GM13977 (cell line): ENCODE data around the gene FRMD4A.

Experiments used
- DNase-seq: peaks from one replicate; pipeline ENCODE4 v3.0.0; 2012; ENCODE audit warnings: low spot score
- in situ Hi-C: fragments of 300-500 bp; cut with MboI; formaldehyde crosslinking; loops from one replicate; pipeline ENCODE4 v1.12.0; 2022; ENCODE audit warnings: low sequenced_read_pairs, low pct_unique_long_range_greater_than_20kb, mixed read lengths, inconsistent platforms; ENCODE audit not compliant: unreplicated experiment
- TF ChIP-seq, protein P1 (sequence below): IDR thresholded peaks from 2 replicates; pipeline ENCODE4 v1.5.1; 2012; ENCODE audit warnings: mild to moderate bottlenecking, control low read depth; ENCODE audit not compliant: insufficient read depth; ENCODE audit errors: extremely low read depth, missing control alignments

Gene FRMD4A

DNA sequence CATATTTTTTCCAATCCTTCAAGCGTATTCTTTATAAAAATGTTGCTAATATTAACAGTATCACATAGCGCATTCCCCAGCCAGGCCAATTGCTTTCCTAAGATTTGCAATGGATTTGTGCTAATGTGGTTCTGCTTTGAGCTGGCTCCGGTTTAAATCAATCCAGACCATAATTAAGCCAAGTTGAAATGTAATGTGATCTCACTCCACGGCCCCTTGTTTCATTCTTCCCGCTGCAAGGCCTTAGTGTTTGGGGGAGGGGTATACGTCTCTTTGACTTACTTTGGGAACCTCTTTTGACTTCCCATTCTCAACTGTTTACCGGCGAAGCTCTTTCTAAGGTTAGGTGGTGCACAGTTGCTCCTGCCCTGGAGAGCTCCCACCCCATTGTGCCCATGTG is 657.6 kb downstream of the FRMD4A start:
- DNase-seq = no peak
- TF ChIP-seq, protein P1, sequence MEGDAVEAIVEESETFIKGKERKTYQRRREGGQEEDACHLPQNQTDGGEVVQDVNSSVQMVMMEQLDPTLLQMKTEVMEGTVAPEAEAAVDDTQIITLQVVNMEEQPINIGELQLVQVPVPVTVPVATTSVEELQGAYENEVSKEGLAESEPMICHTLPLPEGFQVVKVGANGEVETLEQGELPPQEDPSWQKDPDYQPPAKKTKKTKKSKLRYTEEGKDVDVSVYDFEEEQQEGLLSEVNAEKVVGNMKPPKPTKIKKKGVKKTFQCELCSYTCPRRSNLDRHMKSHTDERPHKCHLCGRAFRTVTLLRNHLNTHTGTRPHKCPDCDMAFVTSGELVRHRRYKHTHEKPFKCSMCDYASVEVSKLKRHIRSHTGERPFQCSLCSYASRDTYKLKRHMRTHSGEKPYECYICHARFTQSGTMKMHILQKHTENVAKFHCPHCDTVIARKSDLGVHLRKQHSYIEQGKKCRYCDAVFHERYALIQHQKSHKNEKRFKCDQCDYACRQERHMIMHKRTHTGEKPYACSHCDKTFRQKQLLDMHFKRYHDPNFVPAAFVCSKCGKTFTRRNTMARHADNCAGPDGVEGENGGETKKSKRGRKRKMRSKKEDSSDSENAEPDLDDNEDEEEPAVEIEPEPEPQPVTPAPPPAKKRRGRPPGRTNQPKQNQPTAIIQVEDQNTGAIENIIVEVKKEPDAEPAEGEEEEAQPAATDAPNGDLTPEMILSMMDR = no peak
- in situ Hi-C loops = no loop called here

DNA sequence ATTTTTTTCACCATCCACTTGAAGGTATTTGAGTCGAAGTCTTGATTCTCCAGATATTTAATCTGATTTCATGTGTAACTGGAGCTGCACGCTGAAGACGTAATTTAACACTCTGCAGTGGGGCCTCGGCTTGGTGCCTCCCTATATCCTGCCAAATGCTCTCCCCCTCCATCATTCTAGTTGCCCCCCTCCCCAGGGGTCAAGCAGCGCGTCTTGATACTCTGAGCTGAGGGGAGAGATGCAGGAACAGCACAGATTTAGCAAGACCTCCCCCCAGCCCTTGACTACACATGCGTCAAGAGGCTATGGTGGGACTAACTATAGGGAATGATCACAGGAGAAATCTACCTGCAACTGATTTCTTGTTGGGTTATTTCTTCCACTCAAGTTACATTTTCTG is 658.2 kb downstream of the FRMD4A start:
- DNase-seq = no peak
- in situ Hi-C loops = no loop called here

DNA sequence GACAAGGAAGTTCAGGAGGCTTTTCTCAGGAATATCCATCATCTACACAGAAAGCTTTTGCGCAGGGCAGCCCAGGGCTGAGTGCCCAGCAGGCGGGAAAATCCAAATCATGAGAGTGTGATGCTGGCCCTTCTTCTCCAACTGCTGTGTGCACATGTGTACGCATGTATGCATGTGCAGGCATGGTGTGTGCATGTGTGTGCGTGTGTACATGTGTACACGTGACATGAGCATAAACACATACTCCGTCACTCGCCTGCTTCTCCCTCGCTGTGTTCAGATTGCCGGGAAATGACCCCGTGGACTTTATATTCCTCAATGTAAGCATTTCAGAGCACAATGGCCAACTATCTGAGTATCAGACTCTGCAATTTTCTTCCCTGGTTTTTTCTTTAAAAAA is 658.8 kb downstream of the FRMD4A start:
- in situ Hi-C loops = no loop called here
- TF ChIP-seq, protein P1 = no peak
- DNase-seq = no peak

More for the DNA sequence above, 658.2 kb downstream of the FRMD4A start:
- TF ChIP-seq, protein P1 = no peak

DNA sequence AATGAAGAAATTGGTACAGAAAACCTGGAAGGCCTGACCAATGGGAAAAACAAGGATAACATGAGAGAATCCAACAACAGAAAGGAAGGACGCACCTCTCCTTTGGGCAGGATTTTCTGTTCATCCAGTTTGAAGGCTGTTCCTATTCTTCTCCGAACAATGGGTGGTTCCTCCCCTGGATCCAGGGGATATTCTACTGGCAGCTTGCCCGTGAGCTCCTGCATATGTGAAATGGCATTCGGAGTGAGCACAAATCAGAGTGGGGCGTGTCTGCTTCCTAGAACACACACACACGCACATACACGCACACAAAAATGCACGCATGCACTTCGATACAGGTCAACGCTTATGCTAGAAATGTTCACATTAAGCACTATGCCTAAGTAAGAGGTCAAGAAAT is 660.4 kb downstream of the FRMD4A start:
- TF ChIP-seq, protein P1 = no peak
- DNase-seq = no peak
- in situ Hi-C loops = no loop called here

DNA sequence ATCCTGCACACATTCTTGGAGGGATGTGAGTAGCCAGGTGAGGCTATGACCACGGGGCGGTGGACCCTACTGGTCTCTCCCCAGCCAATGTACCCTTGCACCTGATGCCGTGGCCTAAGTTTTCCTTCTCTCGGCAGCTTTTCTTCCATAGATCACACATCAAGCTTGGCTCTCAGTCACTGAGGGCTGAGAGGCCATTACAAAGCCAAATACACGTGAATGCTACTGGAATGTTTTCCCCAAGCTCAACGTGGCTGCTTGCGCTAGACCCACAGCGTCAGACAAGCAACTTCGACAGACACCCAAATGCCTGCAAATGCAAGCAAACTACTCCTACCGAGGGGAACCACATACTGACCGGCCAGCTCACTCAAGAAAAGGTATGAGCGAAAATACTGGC is 660.8 kb downstream of the FRMD4A start:
- TF ChIP-seq, protein P1 = no peak
- DNase-seq = no peak
- in situ Hi-C loops = loop anchor here (5.0 kb wide), 1 partner anchor 107 kb away; no protein-coding TSS in a partner anchor

DNA sequence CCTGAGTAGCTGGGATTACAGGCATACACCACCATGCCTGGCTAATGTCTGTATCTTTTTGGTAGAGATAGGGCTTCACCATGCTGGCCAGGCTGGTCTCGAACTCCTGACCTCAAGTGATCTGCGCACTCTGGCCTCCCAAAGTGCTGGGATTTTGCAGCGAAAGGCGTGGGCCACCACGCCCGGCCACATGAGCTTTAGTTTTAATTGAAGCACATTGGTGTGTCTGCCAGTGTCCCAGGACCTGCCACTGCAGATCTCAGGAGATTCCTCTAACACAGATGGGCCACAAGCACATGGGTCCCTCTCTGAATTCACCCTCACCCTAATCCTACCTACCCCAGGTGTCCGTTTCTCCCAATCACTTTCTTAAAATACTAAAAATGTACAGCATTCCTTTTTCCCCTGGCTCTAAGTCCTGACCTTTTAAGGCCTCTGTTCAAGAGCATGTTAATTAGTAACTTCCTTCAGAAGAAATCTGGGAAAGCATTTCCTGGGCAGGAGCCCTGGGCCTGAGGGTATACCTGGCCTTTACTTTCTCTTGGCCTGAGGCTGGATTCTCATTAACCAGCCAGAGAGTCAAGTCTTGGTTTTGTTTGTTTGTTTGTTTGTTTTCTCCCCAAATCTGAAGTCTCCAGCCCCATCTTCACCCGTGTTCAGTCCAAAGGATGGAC is 661.4 kb downstream of the FRMD4A start:
- in situ Hi-C loops = loop anchor here (5.0 kb wide), 1 partner anchor 108 kb away; no protein-coding TSS in a partner anchor
- TF ChIP-seq, protein P1 = no peak
- DNase-seq = no peak

DNA sequence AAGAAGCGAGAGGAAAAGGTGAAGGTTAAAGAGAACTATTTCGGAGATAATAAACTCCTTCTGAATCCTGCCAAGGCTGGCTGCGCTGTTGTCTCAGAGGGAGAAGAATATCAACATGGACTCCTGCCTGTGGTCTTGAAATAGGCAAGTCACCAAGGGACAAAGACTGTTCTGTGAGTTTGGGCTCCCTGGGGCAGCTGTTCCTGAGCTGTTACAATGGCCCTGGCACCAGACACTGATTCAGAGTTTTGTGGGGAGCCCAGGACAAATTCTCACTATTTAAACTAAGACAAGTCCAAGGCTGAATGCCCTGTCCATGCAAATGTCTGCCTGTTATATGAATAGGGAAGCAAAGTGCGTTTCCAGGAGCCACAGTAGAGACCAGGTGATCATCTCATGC is 662.6 kb downstream of the FRMD4A start:
- TF ChIP-seq, protein P1 = no peak
- in situ Hi-C loops = loop anchor here (5.0 kb wide), 1 partner anchor 109 kb away; no protein-coding TSS in a partner anchor

More for the DNA sequence above, 662.6 kb downstream of the FRMD4A start:
- DNase-seq = no peak
